Lower lobe of right lung (tissue), 2 donors: ENCODE measurements around the gene EYA2. TPM values are rescaled to one million over a fixed set of nuclear protein-coding genes. Genes with fewer than 3 reads are reported as not detected.
"Not testable (repeated sequence)": the region's sequence is repeated elsewhere in the genome, so short reads cannot be mapped to it uniquely, and the experiment has no call there.

Experiments
- ATAC-seq, 2 donors: fragments of 200-7000 bp; cut with Tn5 transposase; one replicate each; pipeline ENCODE4 v1.9.1; 2020 to 2022; ENCODE audit warnings: mild to moderate bottlenecking in 2 of 2, moderate library complexity in 2 of 2
- DNase-seq: peaks from one replicate; pipeline ENCODE4 v3.0.0-alpha.2; 2020
- H3K27ac ChIP-seq: fragments of 200-600 bp; one replicate; pipeline ENCODE4 v1.8.0; 2022
- H3K27me3 ChIP-seq: fragments of 200-600 bp; one replicate; pipeline ENCODE4 v1.8.0; 2022; ENCODE audit warnings: low read depth
- H3K36me3 ChIP-seq: fragments of 200-600 bp; one replicate; pipeline ENCODE4 v1.8.0; 2022; ENCODE audit warnings: mild to moderate bottlenecking
- H3K4me1 ChIP-seq: fragments of 200-600 bp; one replicate; pipeline ENCODE4 v1.8.0; 2022
- H3K4me3 ChIP-seq: fragments of 200-600 bp; one replicate; pipeline ENCODE4 v1.8.0; 2022; ENCODE audit warnings: mild to moderate bottlenecking
- H3K9me3 ChIP-seq: fragments of 200-600 bp; one replicate; pipeline ENCODE4 v1.8.0; 2022
- CTCF ChIP-seq: fragments of 200-600 bp; IDR thresholded peaks from one replicate; pipeline ENCODE4 v1.8.0; 2022; ENCODE audit warnings: antibody characterized with exemption, mild to moderate bottlenecking
- intact Hi-C: fragments of 100-400 bp; cut with DNase I; formaldehyde crosslinking; loops from one replicate; pipeline ENCODE4 v1.11.0; 2022
- total RNA-seq: library from RNA; stranded (reverse); fragmentation: NEBNext Ultra II Directional; extraction: Animal tissue kit (Norgen Biotek cat#: 25700); gene quantifications from one replicate; pipeline ENCODE4 v1.2.1, GENCODE V29; 2021
- donor health status: DM: no; HTN: yes; CAD: no; lungs with severe emphysema.

EYA2 gene
- total RNA-seq, 1 donor from 2014 or later = 3.5 TPM

- Histone ChIP-seq H3K27ac (no peak overlapping the region), H3K27me3 (peaks cover 5% of the 10 kb centered on the region), H3K4me1 (no peaks in the 10 kb centered on the region), H3K4me3 (no peak overlapping the region), H3K36me3 (no peaks in the 10 kb centered on the region), H3K9me3 (no peaks in the 10 kb centered on the region)
- intact Hi-C loops = no loop called here
- DNase-seq = no peak
- no peak for TF ChIP-seq CTCF
- no peak for ATAC-seq
Measured at GRCh38 chr20:46959081-46959692, 64.5 kb downstream of the EYA2 start.

- H3K4me1 ChIP-seq = no peaks in the 10 kb centered on the region
- no peak overlapping the region for H3K27ac ChIP-seq
- H3K36me3 ChIP-seq = no peaks in the 10 kb centered on the region
- ATAC-seq (no peak), DNase-seq (no peak)
- intact Hi-C loops = no loop called here
- H3K27me3 ChIP-seq = peaks cover 5% of the 10 kb centered on the region
- TF ChIP-seq CTCF = no peak
- no peak overlapping the region for H3K4me3 ChIP-seq
- no peaks in the 10 kb centered on the region for H3K9me3 ChIP-seq
Measured at GRCh38 chr20:46959821-46960220, 65.2 kb downstream of the EYA2 start.

- Histone ChIP-seq H3K36me3 (no peaks in the 10 kb centered on the region), H3K9me3 (no peaks in the 10 kb centered on the region), H3K27ac (no peak overlapping the region), H3K27me3 (peaks cover 5% of the 10 kb centered on the region), H3K4me3 (no peak overlapping the region), H3K4me1 (no peaks in the 10 kb centered on the region)
- intact Hi-C loops = no loop called here
- no peak for ATAC-seq
- no peak for DNase-seq
- TF ChIP-seq CTCF = no peak
Measured at GRCh38 chr20:46960536-46960935, 65.9 kb downstream of the EYA2 start.

- H3K9me3 ChIP-seq, H3K4me1 ChIP-seq, intact Hi-C loops, ATAC-seq, DNase-seq, H3K27ac ChIP-seq, H3K27me3 ChIP-seq, H3K36me3 ChIP-seq, H3K4me3 ChIP-seq: not testable (repeated sequence)
Measured at GRCh38 chr20:46961968-46962367, 67.3 kb downstream of the EYA2 start.

GRCh38 chr20:46962452-46963195, 68.0 kb downstream of the EYA2 start:
- Histone ChIP-seq H3K4me1 (no peaks in the 10 kb centered on the region), H3K36me3 (no peaks in the 10 kb centered on the region), H3K27me3 (peaks cover 9% of the 10 kb centered on the region), H3K9me3 (no peaks in the 10 kb centered on the region), H3K4me3 (no peak overlapping the region), H3K27ac (no peak overlapping the region)
- ATAC-seq (no peak), DNase-seq (no peak)
- intact Hi-C loops = no loop called here
- no peak for TF ChIP-seq CTCF

GRCh38 chr20:46963196-46963529, 68.5 kb downstream of the EYA2 start:
- no peaks in the 10 kb centered on the region for H3K4me1 ChIP-seq
- ATAC-seq (no peak), DNase-seq (no peak)
- intact Hi-C loops = no loop called here
- TF ChIP-seq CTCF = no peak
- no peak overlapping the region for H3K4me3 ChIP-seq
- no peak overlapping the region for H3K27ac ChIP-seq
- no peaks in the 10 kb centered on the region for H3K36me3 ChIP-seq
- H3K9me3 ChIP-seq = no peaks in the 10 kb centered on the region
- H3K27me3 ChIP-seq = peaks cover 9% of the 10 kb centered on the region
